Body of pancreas (tissue), 4 donors: ENCODE measurements around the gene RGS12.

Experiments used
- CTCF ChIP-seq, 7 experiments: fragments of 450-650 bp in 4 of 7; fragments of 200-600 bp in 3 of 7; sonication (generic) in 3 of 7; IDR thresholded peaks; one replicate each; pipeline ENCODE4 v1.5.1; 2016 to 2019; ENCODE audit warnings: antibody characterized with exemption in 7 of 7
- POLR2A ChIP-seq, 3 donors: fragments of 450-650 bp; IDR thresholded peaks; one replicate each; pipeline ENCODE4 v1.6.1; 2016; ENCODE audit warnings: antibody characterized with exemption in 3 of 3, mild to moderate bottlenecking in 2 of 3

- TF ChIP-seq CTCF (IDR thresholded peaks at IDR 0.05) (no peak), POLR2A (IDR thresholded peaks at IDR 0.05) (no peak)
Measured at GRCh38 chr4:3263876-3264193, 29.0 kb upstream of the RGS12 start.
